ENCODE results near the gene CTNND1. TPM values are rescaled to one million over a fixed set of nuclear protein-coding genes. Genes with fewer than 3 reads are reported as not detected.
"Not testable (repeated sequence)": the region's sequence is repeated elsewhere in the genome, so short reads cannot be mapped to it uniquely, and the experiment has no call there.

CTNND1 gene
- total and polyA plus RNA-seq, 9 donors: 40.3 to 153 (median 119) TPM

- H3K36me3 ChIP-seq: no peaks in the 10 kb centered on the region
- H3K27ac ChIP-seq: no peak overlapping the region
- H3K9me3 ChIP-seq: no peaks in the 10 kb centered on the region
- no peaks in the 10 kb centered on the region for H3K27me3 ChIP-seq
- 71 to 90% (median 88%) methylated on average over 1 of the region's 1 CpG for WGBS, 3 donors
- H3K4me3 ChIP-seq: no peak overlapping the region
- TF ChIP-seq POLR2A (IDR thresholded peaks at IDR 0.05) (no peak), CTCF (IDR thresholded peaks at IDR 0.05) (no peak), EP300 (IDR thresholded peaks at IDR 0.05) (no peak)
- no peak for DNase-seq
- peaks cover 1% of the 10 kb centered on the region for H3K4me1 ChIP-seq (ENCODE audit: insufficient read depth)
- intact Hi-C loops (cut with DNase I): no loop called here
Observed at GRCh38 chr11:57823859-57824258, 62.3 kb downstream of the CTNND1 start.

- no peaks in the 10 kb centered on the region for H3K4me1 ChIP-seq (ENCODE audit: insufficient read depth)
- intact Hi-C loops (cut with DNase I): no loop called here
- H3K27ac ChIP-seq: no peak overlapping the region
- H3K4me3 ChIP-seq: no peak overlapping the region
- no peaks in the 10 kb centered on the region for H3K9me3 ChIP-seq
- WGBS, 3 donors: 93 to 96% (median 95%) methylated on average over 1 of the region's 1 CpG
- DNase-seq: no peak
- H3K27me3 ChIP-seq: no peaks in the 10 kb centered on the region
- TF ChIP-seq EP300 (IDR thresholded peaks at IDR 0.05): no peak
- no peak for TF ChIP-seq POLR2A (IDR thresholded peaks at IDR 0.05)
- no peak for TF ChIP-seq CTCF (IDR thresholded peaks at IDR 0.05)
- no peaks in the 10 kb centered on the region for H3K36me3 ChIP-seq
Observed at GRCh38 chr11:57834852-57835251, 73.2 kb downstream of the CTNND1 start.

GRCh38 chr11:57838609-57839008 is 77.0 kb downstream of the CTNND1 start:
- intact Hi-C loops (cut with DNase I); H3K27me3 ChIP-seq; H3K4me1 ChIP-seq (ENCODE audit: insufficient read depth); DNase-seq; H3K9me3 ChIP-seq; H3K4me3 ChIP-seq; H3K27ac ChIP-seq; H3K36me3 ChIP-seq: not testable (repeated sequence)
- 93 to 96% (median 94%) methylated on average over 3 of the region's 3 CpGs for WGBS, 3 donors

- H3K4me3 ChIP-seq: no peak overlapping the region
- H3K36me3 ChIP-seq: no peaks in the 10 kb centered on the region
- H3K9me3 ChIP-seq: no peaks in the 10 kb centered on the region
- H3K4me1 ChIP-seq (ENCODE audit: insufficient read depth): no peaks in the 10 kb centered on the region
- no peak overlapping the region for H3K27ac ChIP-seq
- TF ChIP-seq POLR2A (IDR thresholded peaks at IDR 0.05) (no peak), CTCF (IDR thresholded peaks at IDR 0.05) (no peak), EP300 (IDR thresholded peaks at IDR 0.05) (no peak)
- H3K27me3 ChIP-seq: no peaks in the 10 kb centered on the region
- WGBS, 3 donors: 39 to 58% (median 39%) methylated on average over 1 of the region's 1 CpG
- no peak for DNase-seq
- intact Hi-C loops (cut with DNase I): no loop called here
Observed at GRCh38 chr11:57842873-57843272, 81.3 kb downstream of the CTNND1 start.

GRCh38 chr11:57867966-57868365 is 106.4 kb downstream of the CTNND1 start:
- Histone ChIP-seq H3K27ac (no peak overlapping the region), H3K27me3 (no peaks in the 10 kb centered on the region), H3K4me3 (no peak overlapping the region), H3K9me3 (no peaks in the 10 kb centered on the region), H3K36me3 (no peaks in the 10 kb centered on the region), H3K4me1 (ENCODE audit: insufficient read depth) (no peaks in the 10 kb centered on the region)
- no peak for TF ChIP-seq POLR2A (IDR thresholded peaks at IDR 0.05)
- TF ChIP-seq EP300 (IDR thresholded peaks at IDR 0.05): no peak
- no peak for TF ChIP-seq CTCF (IDR thresholded peaks at IDR 0.05)
- intact Hi-C loops (cut with DNase I): no loop called here
- DNase-seq: no peak

All from ovary (tissue), 9 donors.